Type B pancreatic cell (in vitro differentiated cells): ENCODE data around the gene TMPRSS3. TPM values are rescaled to one million over a fixed set of nuclear protein-coding genes. Genes with fewer than 3 reads are reported as not detected.
A peak's percentile ranks its signal among the peaks of the same experiment; 100 is the strongest.

Experiments used
- DNase-seq: peaks from one replicate; pipeline ENCODE4 v3.0.0; 2021; ENCODE audit warnings: mixed read lengths; ENCODE audit not compliant: unreplicated experiment; ENCODE audit errors: extremely low spot score
- H3K27ac Mint-ChIP-seq: 2 replicates; pipeline ENCODE4 v1.8.0; 2021; ENCODE audit warnings: mild to moderate bottlenecking, mixed read lengths
- H3K27me3 Mint-ChIP-seq: 2 replicates; pipeline ENCODE4 v1.8.0; 2021; ENCODE audit warnings: mixed read lengths
- H3K36me3 Mint-ChIP-seq: 2 replicates; pipeline ENCODE4 v1.8.0; 2021; ENCODE audit warnings: mixed read lengths
- H3K4me1 Mint-ChIP-seq: one replicate; pipeline ENCODE4 v1.8.0; 2021; ENCODE audit warnings: mixed read lengths; ENCODE audit not compliant: unreplicated experiment
- H3K4me3 Mint-ChIP-seq: 2 replicates; pipeline ENCODE4 v1.8.0; 2021; ENCODE audit warnings: mild to moderate bottlenecking, mixed read lengths
- H3K9me3 Mint-ChIP-seq: 2 replicates; pipeline ENCODE4 v1.8.0; 2021; ENCODE audit warnings: mixed read lengths
- total RNA-seq: library from RNA; stranded (reverse); gene quantifications from 2 replicates; pipeline ENCODE4 v1.2.1, GENCODE V29; 2021; ENCODE audit warnings: low replicate concordance
- TF ChIP-seq, protein P1 (sequence below): fragments of 200-600 bp; sonication (generic); conservative IDR thresholded peaks from 2 replicates; pipeline ENCODE4 v1.5.0; 2021; ENCODE audit warnings: antibody characterized with exemption, mild to moderate bottlenecking

TMPRSS3 gene
- total RNA-seq, 1 donor from 2014 or later, result 1.3 TPM

DNA sequence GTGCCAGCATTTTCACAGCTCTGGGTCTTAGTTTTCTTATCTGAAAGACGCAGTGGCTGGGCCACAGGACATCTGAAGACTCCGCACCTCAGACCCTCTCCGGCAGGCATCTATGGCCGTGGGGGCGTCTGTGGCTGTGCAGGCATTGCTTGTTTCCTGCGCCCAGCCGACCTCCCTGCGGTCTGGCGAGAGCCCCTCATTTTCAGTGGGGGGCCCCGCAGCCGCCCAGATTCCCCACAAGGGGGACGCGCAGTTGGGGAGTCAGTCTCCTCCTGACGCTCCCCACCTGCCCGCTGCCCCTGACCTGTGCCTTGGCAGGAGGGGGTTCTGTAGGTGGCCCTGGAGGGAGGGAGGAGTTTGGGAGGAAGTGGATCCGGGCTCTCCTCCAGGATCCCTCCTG, 26.0 kb downstream of the TMPRSS3 start:
- Mint-ChIP-seq H3K4me3 (no peak overlapping the region), H3K27me3 (peaks cover 9% of the 10 kb centered on the region), H3K9me3 (no peaks in the 10 kb centered on the region), H3K27ac (no peak overlapping the region), H3K36me3 (no peaks in the 10 kb centered on the region), H3K4me1 (peaks cover 4% of the 10 kb centered on the region)
- DNase-seq, result no peak
- TF ChIP-seq, protein P1, sequence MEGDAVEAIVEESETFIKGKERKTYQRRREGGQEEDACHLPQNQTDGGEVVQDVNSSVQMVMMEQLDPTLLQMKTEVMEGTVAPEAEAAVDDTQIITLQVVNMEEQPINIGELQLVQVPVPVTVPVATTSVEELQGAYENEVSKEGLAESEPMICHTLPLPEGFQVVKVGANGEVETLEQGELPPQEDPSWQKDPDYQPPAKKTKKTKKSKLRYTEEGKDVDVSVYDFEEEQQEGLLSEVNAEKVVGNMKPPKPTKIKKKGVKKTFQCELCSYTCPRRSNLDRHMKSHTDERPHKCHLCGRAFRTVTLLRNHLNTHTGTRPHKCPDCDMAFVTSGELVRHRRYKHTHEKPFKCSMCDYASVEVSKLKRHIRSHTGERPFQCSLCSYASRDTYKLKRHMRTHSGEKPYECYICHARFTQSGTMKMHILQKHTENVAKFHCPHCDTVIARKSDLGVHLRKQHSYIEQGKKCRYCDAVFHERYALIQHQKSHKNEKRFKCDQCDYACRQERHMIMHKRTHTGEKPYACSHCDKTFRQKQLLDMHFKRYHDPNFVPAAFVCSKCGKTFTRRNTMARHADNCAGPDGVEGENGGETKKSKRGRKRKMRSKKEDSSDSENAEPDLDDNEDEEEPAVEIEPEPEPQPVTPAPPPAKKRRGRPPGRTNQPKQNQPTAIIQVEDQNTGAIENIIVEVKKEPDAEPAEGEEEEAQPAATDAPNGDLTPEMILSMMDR, result peak; percentile 38

DNA sequence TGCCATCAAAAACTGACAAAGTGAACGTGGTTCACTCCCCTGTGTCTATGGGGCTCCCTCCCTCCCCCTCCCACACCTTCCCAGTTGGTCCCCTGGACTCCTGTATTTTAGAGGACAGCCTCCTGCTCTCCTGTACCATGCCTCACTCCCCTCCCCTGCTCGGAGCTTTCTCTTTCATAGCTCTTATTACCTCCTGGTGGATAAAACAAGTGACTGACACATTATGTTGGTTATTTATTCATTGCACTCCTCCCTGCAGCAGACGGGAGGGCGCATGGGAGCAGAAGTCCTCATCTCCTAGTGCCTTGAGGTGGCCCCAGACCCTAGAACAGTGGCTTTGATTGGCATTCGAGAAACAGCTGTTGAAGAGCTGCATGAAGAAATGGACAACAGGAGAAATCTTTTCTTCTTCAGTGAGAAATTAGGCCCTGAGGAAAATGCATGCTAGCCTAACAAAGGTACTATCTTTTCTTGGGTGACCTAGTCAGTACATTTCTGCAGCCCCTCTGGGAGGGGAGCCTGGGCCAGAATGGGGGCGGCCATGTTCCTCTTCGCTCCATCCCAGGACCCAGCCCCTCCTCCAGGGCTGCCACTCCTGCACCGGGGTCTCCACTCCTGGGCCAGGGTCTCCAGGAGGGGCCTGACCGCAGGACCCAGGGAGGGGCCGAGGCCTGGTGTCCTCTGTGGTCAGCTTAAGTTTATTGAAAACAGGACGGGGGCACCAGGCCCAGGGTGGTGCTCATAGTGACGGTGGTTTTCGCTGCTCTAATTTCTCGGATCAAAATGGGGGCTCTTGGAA, 28.3 kb downstream of the TMPRSS3 start:
- Mint-ChIP-seq H3K27me3 (peaks cover 6% of the 10 kb centered on the region), H3K4me1 (peaks cover 4% of the 10 kb centered on the region), H3K9me3 (no peaks in the 10 kb centered on the region), H3K36me3 (no peaks in the 10 kb centered on the region), H3K27ac (no peak overlapping the region), H3K4me3 (no peak overlapping the region)
- DNase-seq, result no peak
- TF ChIP-seq, protein P1, result no peak

DNA sequence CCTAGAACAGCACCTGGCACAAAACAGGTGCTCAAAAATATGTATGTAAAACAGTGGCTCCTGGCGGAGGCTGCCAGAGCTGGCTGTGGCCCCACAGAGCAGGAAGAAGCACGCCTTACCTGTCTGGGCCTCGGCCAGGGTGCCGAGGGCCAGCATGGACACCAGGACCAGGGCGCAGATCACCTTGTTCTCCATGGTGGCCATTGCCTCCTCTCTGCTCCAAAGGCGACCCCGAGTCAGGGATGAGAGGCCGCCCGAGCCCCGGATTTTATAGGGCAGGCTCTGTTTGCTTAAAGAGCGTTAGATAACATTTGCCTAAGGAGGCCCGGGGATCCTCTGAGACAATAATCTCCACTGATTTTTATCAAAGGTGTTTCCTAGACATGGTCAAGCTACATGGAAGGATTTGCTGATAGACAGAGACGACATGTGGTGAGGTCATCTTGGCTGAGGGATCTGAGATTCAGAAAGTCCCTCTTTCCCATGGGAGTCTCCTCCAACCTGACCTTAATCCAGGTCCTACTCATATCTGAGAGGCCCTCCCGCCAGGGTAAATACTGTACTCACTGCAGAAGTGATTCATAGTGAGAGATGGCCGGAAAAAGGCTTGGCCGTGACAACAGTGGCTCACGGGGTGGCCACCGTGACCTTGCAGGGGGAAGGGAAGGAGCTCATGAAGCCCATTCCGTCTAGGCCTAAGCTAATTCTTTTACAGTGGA, 29.4 kb downstream of the TMPRSS3 start, which contains the start of gene TFF1:
TFF1 (minus strand) TSS at position 244 of the 719 bp plus-strand sequence; CDS start at position 204, 40 bp downstream.
- no peaks in the 10 kb centered on the region for H3K36me3 Mint-ChIP-seq

DNA sequence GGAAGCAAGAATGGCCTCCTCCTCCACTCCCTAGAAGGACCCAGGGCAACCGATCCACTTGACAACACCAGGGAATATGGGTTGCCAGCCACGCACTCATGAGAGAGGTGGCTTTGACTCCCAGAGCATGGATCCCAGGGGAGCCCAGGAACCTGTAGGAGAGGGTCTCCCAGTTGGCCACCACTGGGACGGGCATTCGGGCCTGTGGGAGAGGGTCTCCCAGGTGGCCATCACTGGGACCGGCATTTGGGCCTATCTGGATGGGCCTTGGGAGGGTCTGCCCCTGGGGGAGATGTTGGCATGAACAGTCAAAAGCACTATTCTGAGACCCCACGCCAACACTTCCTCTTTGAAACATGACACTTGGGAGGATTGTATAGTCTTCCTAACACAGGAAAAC, 30.1 kb downstream of the TMPRSS3 start:
- TF ChIP-seq, protein P1, result no peak
- no peak overlapping the region for H3K4me3 Mint-ChIP-seq
- peaks cover 4% of the 10 kb centered on the region for H3K4me1 Mint-ChIP-seq
- H3K9me3 Mint-ChIP-seq, result no peaks in the 10 kb centered on the region
- DNase-seq, result no peak
- H3K27me3 Mint-ChIP-seq, result peaks cover 7% of the 10 kb centered on the region
- H3K27ac Mint-ChIP-seq, result no peak overlapping the region
- H3K36me3 Mint-ChIP-seq, result no peaks in the 10 kb centered on the region

More for the DNA sequence above, 29.4 kb downstream of the TMPRSS3 start, which contains the start of gene TFF1:
- no peaks in the 10 kb centered on the region for H3K9me3 Mint-ChIP-seq
- peaks cover 4% of the 10 kb centered on the region for H3K4me1 Mint-ChIP-seq
- H3K27ac Mint-ChIP-seq, result peak within 1 kb of the TSS; percentile 74
- TF ChIP-seq, protein P1, result no peak
- DNase-seq, result no peak
- H3K4me3 Mint-ChIP-seq, result no peak within 1 kb of the TSS
- peaks cover 11% of the 10 kb centered on the region for H3K27me3 Mint-ChIP-seq

DNA sequence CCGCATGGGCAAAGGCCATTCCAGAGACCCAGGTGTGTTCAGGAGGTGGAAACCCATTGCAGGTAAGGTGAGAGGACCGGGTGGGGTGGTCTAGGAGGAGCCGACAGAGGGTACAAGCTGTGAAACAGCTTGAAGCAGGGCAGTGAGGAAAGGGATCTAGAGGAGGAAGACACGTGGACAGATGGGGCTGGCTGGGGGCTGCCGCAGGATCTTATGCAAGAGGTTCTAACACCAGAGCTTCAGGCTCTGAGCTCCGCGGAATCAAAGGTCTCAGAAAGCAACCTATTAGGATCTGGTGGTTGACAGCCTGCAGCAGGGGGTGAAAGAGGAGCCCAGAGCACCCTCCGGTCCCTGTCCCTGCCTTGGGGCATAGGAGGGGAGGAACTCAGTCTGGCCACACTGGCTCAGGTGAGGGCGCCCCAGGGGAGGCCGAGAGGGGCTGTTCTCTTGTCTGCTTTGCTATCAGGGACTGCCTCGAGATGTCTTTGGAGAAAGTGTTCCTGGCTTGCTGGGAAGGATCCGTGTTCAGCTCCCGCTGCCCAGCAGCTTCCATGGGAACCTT, 31.5 kb downstream of the TMPRSS3 start:
- Mint-ChIP-seq H3K4me1 (peaks cover 4% of the 10 kb centered on the region), H3K4me3 (no peak overlapping the region), H3K27me3 (peaks cover 5% of the 10 kb centered on the region), H3K9me3 (no peaks in the 10 kb centered on the region), H3K27ac (no peak overlapping the region), H3K36me3 (no peaks in the 10 kb centered on the region)
- TF ChIP-seq, protein P1, result no peak
- DNase-seq, result no peak
